ENCODE results near the gene RPLP1. TPM values are rescaled to one million over a fixed set of nuclear protein-coding genes. Genes with fewer than 3 reads are reported as not detected.

Gene RPLP1
- total and polyA plus RNA-seq, 8 donors = 578 to 1,123 (median 736) TPM

DNA sequence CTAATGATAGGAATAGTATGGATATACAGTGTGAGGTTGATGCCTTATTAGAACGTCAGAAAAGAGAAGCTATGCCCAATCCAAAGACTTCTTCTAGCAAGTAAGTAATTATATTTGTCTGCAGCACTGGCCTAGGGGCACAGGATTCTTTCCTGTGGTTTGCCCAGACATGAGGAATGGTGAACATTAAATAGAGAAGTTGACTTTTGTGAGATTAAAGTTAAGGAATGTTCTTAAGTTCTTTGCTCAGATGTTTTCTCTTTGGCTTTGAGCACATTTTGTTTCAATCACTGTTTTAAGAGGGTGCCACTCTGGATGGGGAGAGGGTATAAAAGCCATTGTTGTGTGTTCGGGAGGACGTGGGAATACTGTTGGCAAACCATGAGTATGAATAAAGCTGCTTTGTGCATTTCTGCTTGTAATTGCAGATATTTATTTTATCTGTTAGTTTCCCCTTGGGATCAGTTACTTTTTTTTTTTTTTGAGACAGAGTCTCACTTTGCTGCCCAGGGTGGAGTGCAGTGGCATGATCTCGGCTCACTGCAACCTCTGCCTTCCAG lies 30.2 kb upstream of the RPLP1 start:
- Histone ChIP-seq H3K4me1 (peaks cover 0 to 5% (median 0%) of the 10 kb centered on the region in 3 donors), H3K27ac (no peak overlapping the region), H3K9me3 (no peaks in the 10 kb centered on the region), H3K36me3 (no peaks in the 10 kb centered on the region), H3K4me3 (no peak overlapping the region), H3K27me3 (peaks cover 0 to 23% (median 4%) of the 10 kb centered on the region in 4 donors)
- no peak for ATAC-seq
- no peak for DNase-seq
- intact Hi-C loops (cut with DNase I) = no loop called here
- FAIRE-seq = no peak
- TF ChIP-seq CTCF (IDR thresholded peaks at IDR 0.05) = no peak
- 94 to 96% methylated on average over 4 of the region's 4 CpGs for WGBS, 2 donors

- Histone ChIP-seq H3K4me3 (no peak overlapping the region), H3K36me3 (no peaks in the 10 kb centered on the region), H3K27ac (no peak overlapping the region), H3K27me3 (peaks cover 0 to 23% (median 4%) of the 10 kb centered on the region in 4 donors), H3K9me3 (no peaks in the 10 kb centered on the region), H3K4me1 (peaks cover 0 to 5% (median 0%) of the 10 kb centered on the region in 3 donors)
- DNase-seq (no peak), FAIRE-seq (no peak), ATAC-seq (no peak)
- no peak for TF ChIP-seq CTCF (IDR thresholded peaks at IDR 0.05)
- 64 to 68% methylated on average over 2 of the region's 2 CpGs for WGBS, 2 donors
- intact Hi-C loops (cut with DNase I) = no loop called here
Observed at GRCh38 chr15:69424001-69424400, 28.6 kb upstream of the RPLP1 start.

DNA sequence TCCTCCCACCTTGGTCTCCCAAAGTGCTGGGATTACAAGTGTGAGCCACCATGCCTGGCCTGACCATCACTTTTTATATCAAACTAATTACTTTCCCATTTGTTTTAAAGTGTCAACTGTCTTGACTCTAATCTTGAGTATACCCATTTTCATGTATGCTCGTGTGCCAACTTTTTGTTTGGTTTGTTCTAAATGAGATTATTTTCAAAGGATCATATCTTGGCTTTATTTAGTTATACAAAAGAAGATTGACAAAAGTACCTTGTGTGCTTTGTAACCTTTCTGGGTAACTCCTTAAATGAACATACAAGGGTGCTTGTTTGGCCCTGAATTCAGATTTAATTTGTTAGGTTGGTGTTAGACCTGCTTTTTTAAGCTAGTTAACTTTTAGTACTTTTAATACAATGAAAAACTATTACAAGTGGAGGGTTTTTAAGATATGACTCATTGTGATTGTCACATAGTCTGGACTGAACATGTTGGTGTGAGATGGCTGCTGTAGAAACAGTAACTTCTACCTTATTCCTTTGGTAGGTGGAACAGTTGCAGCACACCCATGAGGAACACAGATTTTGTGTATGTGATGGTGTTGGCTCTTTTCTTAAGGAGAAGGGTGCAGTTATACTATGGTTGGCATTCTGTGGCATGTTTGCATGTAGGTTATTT lies 27.7 kb upstream of the RPLP1 start:
- Histone ChIP-seq H3K4me1 (peaks cover 0 to 5% (median 0%) of the 10 kb centered on the region in 3 donors), H3K4me3 (no peak overlapping the region), H3K27me3 (peaks cover 0 to 23% (median 4%) of the 10 kb centered on the region in 4 donors), H3K9me3 (no peaks in the 10 kb centered on the region), H3K36me3 (no peaks in the 10 kb centered on the region), H3K27ac (no peak overlapping the region)
- intact Hi-C loops (cut with DNase I) = no loop called here
- ATAC-seq = peak; percentile 65 to 96 (median 84)
- no peak for DNase-seq
- no peak for FAIRE-seq
- TF ChIP-seq CTCF (IDR thresholded peaks at IDR 0.05) = no peak
- 35 to 37% methylated on average over 1 of the region's 1 CpG for WGBS, 2 donors

- no peak for FAIRE-seq
- no peak for ATAC-seq
Observed at GRCh38 chr15:69433831-69434230, 18.8 kb upstream of the RPLP1 start.

More at GRCh38 chr15:69433831-69434230, 18.8 kb upstream of the RPLP1 start:
- Histone ChIP-seq H3K27me3 (no peaks in the 10 kb centered on the region), H3K4me1 (no peaks in the 10 kb centered on the region), H3K9me3 (no peaks in the 10 kb centered on the region), H3K4me3 (no peak overlapping the region), H3K36me3 (no peaks in the 10 kb centered on the region), H3K27ac (no peak overlapping the region)
- no peak for TF ChIP-seq CTCF (IDR thresholded peaks at IDR 0.05)
- no peak for DNase-seq
- intact Hi-C loops (cut with DNase I) = no loop called here
- WGBS, 2 donors = 91 to 93% methylated on average over 1 of the region's 1 CpG
